Nucleus accumbens (tissue), 56 donors: ENCODE data around the gene EMILIN2.
A peak's percentile ranks its signal among the peaks of the same experiment; 100 is the strongest.

Experiments used
- DNase-seq, 56 donors: peaks; one replicate each; lab custom pipeline; 2025; lab: John Stamatoyannopoulos, UW

The EMILIN2 gene

DNA sequence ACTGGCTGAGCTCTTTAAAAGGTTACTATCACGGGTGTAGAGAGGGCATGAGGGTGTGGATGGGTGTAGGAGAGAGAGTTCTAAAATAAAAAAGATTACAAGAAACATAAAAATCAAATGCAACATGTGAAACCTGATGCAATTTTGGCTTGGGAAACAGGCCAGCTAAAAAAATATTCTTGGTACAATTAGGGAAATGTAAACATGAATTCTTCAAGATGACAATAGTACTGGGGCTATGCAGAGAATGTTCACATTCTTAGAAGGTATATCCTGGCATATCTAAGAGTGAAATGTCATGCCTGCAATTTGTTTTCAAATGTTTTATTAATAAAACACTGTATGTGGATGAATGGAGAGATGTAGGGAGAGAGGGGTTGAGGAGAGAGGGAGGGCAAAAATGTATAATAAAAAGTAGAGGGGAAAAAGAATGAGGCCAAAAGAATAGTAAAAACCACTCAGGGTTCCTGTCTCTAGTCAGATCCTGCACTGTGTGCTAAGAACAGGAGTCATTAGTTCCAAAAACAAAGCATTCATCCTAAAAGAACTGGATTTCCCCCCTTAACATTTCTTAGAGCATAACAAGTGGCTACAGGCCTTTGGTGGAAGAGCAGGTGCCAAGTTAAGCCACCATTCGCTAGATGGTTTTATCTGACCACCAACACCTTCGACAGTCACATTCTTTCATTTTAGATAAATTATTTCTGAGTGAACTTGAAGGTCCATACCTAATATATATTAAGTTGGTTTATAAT lies 88.8 kb downstream of the EMILIN2 start:
- no peak for DNase-seq

DNA sequence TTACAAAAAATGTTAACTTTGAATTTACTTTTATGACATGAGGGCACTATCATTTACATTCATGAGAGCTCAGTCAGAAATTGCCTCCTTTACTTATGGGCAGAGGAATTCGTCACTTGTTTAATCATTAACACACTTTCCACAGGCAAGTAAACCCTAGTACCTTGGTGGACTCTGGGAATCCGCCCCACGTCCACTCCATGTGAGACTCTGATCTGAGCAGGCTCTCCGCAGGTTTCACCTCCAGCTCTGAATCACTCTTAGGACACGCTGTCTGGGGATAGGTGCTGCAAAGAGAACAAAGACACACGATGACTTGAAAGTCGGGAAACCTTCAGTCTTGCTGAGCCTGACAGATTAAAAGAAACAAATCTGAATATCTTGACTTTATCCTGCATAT lies 92.5 kb downstream of the EMILIN2 start:
- no peak for DNase-seq

DNA sequence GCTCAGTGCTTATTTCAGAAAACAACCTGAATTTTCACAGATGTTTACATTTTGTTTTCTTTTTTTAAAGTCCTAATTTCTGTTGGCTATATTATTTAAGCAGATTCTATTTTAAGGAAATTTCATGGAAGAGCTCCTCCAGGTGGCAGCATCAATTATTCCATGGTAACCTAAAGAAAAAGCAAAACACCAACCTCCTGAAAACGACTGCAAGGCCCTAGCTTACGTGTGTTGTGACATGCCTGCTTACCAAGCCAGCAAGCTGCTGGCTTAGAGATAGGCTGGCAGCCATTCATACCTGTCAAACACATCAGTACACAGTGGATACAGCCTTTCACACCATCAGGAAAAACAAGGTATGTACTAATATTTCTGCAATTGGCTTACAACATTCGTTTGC lies 101.2 kb downstream of the EMILIN2 start:
- DNase-seq, result no peak

DNA sequence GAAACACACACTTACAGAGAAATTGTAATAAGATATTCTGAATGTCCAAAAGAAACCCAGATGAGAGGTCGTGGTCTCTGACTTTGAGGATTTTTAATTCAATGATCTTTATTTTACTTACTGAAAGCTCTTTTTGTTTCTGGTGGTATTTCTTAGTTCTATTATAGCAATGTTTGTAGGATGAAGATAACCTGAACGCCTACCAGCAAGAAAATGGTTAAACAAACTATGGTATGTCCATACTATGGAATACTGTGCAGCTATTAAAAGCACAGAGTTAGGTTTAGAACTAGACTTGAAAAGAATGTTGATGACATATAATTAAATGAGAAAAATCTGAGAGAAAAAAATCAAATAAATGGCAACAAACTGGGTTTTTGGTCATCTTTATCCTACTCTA lies 105.8 kb downstream of the EMILIN2 start:
- DNase-seq, result no peak

DNA sequence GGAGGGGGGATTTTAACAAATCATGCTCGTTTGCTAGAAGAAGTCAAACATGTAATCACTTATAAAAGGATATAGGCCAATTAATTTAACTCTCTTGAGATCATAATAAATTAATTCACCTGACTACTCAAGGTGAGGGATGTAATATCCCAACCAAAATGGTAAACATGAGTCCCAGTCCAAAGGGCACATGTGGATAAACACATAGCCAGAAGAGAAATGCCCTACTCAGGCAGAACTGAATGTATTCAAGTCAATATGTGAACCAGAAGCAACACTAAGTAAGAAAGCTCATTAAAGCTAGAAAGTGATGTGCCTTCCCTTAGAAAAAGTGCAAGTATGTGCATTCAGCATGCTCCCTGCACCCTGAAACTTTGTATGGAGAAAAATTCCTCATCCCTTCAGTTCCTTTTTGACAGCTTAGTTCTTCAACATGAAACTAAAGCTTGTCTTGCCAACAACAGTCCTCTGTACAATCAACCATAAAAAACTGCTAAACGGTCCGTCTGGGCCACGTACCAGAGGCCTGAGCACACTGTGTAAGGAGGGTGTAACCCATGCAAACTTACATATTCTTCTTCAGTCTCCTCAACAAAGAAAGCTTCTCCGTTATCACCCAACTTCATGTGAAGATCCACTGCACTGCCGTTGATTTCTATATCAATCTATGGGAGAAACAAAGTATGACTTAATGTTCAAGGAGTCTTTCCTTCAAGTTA lies 107.3 kb downstream of the EMILIN2 start:
- no peak for DNase-seq

DNA sequence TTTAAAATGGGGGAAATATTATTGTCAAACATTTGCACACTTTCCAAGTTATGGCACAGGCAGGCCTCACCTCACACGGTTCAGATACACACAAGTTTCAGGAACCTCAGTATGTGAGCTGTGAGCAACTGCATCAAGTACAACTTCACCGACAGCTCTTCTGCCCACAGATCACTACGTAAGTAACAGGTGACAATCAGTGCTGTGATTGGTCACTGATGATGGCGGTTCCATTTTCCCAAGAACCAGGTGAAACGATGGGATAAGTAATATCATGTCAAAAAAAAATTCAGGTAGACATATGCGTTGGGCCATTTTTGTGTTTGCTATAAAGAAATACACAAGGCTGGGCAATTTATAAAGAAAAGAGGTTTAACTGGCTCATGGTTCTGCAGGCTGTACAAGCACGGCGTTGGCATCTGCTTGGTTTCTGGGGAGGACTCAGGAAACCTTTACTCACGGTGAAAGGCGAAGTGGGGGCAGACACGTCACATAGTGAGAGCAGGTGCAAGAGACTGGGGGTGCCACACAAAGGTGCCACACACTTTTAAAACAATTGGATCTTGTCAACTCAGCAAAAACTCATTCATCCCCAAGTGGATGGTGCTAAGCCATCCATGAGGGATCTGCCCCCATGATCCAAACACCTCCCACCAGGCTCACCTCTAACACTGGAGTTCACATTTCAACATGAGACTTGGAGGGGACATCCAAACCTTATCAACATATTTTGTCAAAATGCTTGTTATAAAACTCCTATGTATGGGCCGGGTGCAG lies 108.3 kb downstream of the EMILIN2 start:
- no peak for DNase-seq

DNA sequence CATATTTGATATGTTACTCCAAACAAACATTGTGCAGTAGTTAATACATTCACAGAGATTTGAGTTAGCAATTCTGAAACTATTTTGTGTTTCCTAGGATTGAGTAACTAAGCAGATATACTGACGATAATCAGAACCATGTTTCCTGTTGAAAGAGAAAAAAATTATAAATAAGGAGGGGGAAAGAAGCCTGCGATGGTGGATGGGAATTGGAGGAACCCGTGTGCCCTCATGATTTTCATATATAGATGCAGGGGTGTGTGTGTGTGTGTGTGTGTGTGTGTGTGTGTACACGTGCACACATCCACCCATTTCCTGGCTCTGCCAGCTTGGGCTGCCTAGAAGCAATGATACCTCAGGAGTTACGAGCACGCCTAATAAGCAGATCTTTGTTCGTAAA lies 109.2 kb downstream of the EMILIN2 start:
- DNase-seq, result no peak

DNA sequence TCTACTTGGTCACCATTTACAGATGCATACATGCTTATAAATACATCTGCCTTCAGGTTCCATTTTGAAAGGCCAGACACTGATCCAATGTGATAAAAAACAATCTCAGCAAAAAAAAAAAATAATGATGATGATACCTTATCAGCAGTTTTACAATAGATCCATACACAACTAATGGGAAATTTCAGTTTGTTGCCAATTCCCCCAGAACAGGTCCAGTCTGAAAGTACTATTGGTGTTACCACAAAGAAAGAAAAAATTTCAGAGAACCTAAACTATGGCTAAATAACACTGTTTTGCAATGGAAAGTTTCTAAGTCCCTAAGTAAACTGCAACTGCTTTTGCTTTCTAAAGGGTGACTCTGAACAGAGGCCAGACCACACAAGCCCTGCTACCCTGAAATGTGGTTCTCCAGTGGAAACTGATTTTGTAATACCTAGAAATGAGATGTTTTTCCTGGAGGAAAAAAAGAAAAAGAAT lies 112.1 kb downstream of the EMILIN2 start:
- no peak for DNase-seq

DNA sequence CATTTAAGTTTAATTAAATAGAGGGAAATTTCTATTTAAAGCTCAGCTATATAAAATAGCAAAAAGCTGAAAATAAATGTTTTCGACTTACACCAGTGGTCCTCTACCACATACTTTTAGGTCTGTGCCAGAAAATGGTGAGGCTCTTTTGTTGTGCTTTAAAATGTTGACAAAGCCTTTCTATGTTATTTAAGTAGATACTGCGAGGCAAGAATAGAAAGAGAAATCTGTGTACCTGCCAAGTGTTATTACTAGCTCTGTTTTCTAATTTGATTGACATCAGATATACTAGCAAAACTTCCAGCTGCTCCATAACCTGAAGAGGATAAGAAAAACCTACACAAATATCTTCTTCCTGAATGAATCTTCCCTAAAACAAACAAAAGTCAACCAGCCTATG lies 112.5 kb downstream of the EMILIN2 start:
- no peak for DNase-seq

DNA sequence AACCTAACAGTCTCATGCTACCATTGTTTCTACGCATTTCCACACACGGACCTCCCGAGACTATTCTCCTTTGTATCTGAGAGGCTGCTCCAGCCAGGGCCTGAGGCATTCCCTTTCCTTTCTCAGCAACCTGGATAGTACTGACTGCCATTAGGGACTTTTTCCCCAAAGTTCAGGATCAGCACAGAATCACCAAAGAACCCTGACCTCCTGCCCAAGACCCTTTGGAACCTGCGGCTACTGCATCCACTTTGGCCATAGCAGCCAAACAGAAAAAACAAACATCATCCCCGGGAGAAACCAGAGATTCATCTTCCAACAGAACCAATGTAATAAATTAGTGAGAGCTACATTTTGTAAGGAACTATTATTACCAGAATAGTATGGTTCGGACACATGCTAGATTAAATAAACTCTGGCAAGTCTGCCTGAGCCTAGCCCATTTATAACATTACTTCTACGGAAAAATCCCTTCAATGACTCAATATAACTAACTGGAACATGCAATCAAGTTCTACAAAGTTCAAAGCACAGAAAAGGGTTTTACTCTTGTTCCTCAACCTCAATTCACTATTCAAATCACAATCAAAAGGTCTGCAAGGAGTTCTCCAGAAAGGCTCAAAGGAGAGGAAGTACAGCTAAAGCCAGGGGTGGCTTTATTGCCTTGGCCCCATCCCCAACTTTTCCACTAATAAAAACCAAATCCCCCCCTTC lies 114.3 kb downstream of the EMILIN2 start:
- DNase-seq, result no peak

DNA sequence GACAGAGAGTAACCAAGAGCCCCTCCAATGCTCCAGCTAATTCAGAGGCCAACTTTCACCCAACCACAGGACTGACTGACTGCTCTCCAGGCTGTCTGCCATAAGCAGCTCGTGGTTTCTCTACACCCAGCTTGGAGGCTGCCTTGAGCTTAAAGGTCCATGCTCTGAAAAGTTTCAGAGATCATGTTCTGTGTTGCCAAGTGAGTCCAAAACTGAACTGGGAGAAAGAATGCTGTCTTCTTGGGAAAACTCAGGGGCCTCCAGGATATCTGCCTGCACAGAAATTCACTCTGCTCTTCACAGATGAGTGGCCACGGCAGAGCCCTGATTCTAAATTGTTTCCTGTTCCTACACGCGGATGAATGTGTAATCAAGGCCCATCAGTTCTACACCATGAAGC lies 115.0 kb downstream of the EMILIN2 start:
- peak in 19 of 56 donors; percentile 5 to 64 (median 30) for DNase-seq

DNA sequence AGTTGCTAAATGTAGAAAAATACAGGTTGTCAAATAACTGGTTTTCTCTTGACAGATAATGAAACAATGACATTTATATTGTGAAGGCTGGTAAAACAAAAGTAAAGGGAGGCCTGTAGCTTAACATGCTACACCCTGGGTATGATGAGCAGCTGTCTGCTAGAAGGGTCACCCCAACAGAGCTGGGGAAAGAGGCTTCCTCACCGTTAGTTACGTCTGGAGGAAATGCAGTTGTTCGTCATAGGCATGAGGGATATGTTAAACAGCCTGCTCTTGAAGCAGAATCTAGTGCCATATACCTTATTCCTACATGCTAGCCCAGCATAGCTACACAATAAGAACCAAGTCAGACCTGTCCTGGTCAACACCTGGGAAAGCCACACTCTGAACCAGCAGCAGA lies 116.2 kb downstream of the EMILIN2 start:
- no peak for DNase-seq

DNA sequence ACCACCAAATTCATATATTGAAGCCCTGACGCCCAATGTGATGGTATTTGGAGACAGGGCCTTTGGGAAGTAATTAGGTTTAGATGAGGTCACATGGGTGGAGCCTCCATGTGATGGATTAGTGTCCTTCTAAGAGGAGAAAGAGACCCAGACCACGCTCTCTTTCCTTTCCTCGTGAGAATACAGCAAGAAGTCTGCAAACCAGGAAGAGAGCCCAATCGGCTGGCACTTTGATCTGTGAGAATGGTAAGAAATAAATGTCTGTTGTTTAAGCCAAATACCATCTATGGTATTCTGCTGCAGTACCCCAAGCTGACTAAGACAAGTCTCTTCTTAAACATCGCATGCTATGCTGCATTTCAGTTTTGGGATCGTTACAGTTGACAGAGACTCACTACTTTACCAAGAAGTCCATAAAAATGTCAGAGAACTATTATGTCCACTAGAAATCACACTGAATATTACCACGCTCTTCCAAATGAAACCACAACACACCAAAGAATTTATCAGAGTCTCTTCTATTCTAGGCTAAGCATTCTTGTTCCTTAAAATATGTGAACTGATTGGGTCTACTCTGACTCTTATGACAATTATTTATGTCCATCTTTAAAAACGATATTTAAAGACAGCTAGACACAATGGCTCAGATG lies 117.7 kb downstream of the EMILIN2 start:
- no peak for DNase-seq
